Caco-2 (cell line): ENCODE data around the gene GSE1. TPM values are rescaled to one million over a fixed set of nuclear protein-coding genes. Genes with fewer than 3 reads are reported as not detected.

Experiments used
- BruUV-seq: library from RNA; stranded (reverse); fragments of 400-500 nt; replicated peaks from 2 replicates; lab custom pipeline; 2021; lab: Mats Ljungman, UMichigan
- CTCF ChIA-PET: fragments of 300-600 bp; sonication (Branson Sonifier 250); formaldehyde crosslinking; loops from one replicate; lab custom pipeline; 2022; ENCODE audit warnings: antibody characterized with exemption; lab: Charles Lee
- POLR2A ChIA-PET: fragments of 300-600 bp; sonication (Branson Sonifier 250); formaldehyde crosslinking; loops from one replicate; lab custom pipeline; 2022; ENCODE audit warnings: antibody characterized with exemption; lab: Charles Lee
- DNase-seq, 2 experiments: peaks; one replicate each; pipeline versions ENCODE4 v3.0.0 to v3.0.0-alpha.2; 2020 to 2022
- H3K27me3 ChIP-seq: replicated peaks from 2 replicates; pipeline ENCODE4 v1.6.0; 2011; ENCODE audit warnings: low read length; ENCODE audit not compliant: control insufficient read depth, insufficient read depth
- H3K36me3 ChIP-seq: 2 replicates; pipeline ENCODE4 v1.5.1; 2011; ENCODE audit warnings: low read length; ENCODE audit not compliant: control insufficient read depth, insufficient read depth
- H3K4me1 ChIP-seq: fragments of 250-450 bp; sonication (Bioruptor Pico); 2 replicates; pipeline ENCODE4 v1.5.1; 2020; ENCODE audit warnings: mild to moderate bottlenecking
- H3K4me3 ChIP-seq: 2 replicates; pipeline ENCODE4 v1.5.1; 2011; ENCODE audit warnings: low read depth, mild to moderate bottlenecking, control low read depth, low read length
- H3K9me3 ChIP-seq: fragments of 250-450 bp; sonication (Bioruptor Pico); 2 replicates; pipeline ENCODE4 v1.5.1; 2020; ENCODE audit warnings: mild to moderate bottlenecking, moderate library complexity
- H3K27ac Mint-ChIP-seq: one replicate; pipeline ENCODE4 v1.8.0; 2022; ENCODE audit warnings: mixed read lengths; ENCODE audit not compliant: unreplicated experiment
- H3K27me3 Mint-ChIP-seq: one replicate; pipeline ENCODE4 v1.8.0; 2022; ENCODE audit warnings: mixed read lengths; ENCODE audit not compliant: insufficient read depth, unreplicated experiment
- H3K36me3 Mint-ChIP-seq: one replicate; pipeline ENCODE4 v1.8.0; 2022; ENCODE audit warnings: mild to moderate bottlenecking, mixed read lengths; ENCODE audit not compliant: insufficient read depth, unreplicated experiment
- H3K4me1 Mint-ChIP-seq: one replicate; pipeline ENCODE4 v1.8.0; 2022; ENCODE audit warnings: low read depth, mixed read lengths; ENCODE audit not compliant: unreplicated experiment
- H3K4me3 Mint-ChIP-seq: one replicate; pipeline ENCODE4 v1.8.0; 2022; ENCODE audit warnings: mild to moderate bottlenecking, moderate library complexity, mixed read lengths; ENCODE audit not compliant: unreplicated experiment
- H3K9me3 Mint-ChIP-seq: one replicate; pipeline ENCODE4 v1.8.0; 2022; ENCODE audit warnings: mixed read lengths; ENCODE audit not compliant: unreplicated experiment
- intact Hi-C: fragments of 100-400 bp; cut with micrococcal nuclease; formaldehyde crosslinking; loops from one replicate; pipeline ENCODE4 v1.10.0; 2022; ENCODE audit not compliant: unreplicated experiment
- total RNA-seq: library from RNA; stranded (reverse); gene quantifications from 2 replicates; pipeline ENCODE4 v1.2.3, GENCODE V29; 2022
- TF ChIP-seq, protein P1 (sequence below), 2 experiments: fragments of 200-600 bp in 1 of 2; IDR thresholded peaks; 1 replicate in 1 of 2; 2 replicates in 1 of 2; pipeline versions ENCODE4 v1.5.1 to v1.8.0; 2011 to 2022; ENCODE audit warnings: antibody characterized with exemption in 1 of 2, control low read depth in 1 of 2, inconsistent platforms in 1 of 2, low read depth in 1 of 2, low read length in 1 of 2, mild to moderate bottlenecking in 1 of 2, moderate library complexity in 1 of 2; ENCODE audit not compliant: insufficient read depth in 1 of 2, severe bottlenecking in 1 of 2, unreplicated experiment in 1 of 2

Gene GSE1
- total RNA-seq, 1 experiment from 2014 or later = 142 TPM

DNA sequence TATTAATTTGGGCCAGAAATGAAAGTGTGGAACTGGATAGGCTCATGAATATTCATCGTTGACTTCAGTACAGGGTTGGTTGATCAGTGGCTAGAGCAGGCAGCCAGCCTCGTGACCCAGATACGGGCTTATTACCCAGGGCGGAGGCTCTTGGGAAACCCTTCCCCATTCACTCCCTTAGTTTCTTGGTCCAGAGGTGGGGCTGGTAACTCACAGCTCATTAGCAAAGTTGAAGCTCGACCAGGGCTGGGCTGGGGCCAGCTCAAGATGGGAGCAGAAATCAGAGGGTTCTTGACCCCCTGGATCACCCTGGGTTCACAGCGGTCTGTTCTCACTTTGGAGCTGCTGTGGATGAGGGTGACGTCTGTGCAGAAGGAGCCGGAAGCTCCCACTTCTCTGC lies 44.6 kb upstream of the GSE1 start:
- no peaks in the 10 kb centered on the region for H3K36me3 ChIP-seq
- no peak overlapping the region for H3K4me3 ChIP-seq
- no peak for DNase-seq
- CTCF ChIA-PET = interaction anchor here (1.1 kb wide), 1 partner anchor 153 kb away, joined by 3 read pairs; no protein-coding TSS in a partner anchor
- intact Hi-C loops = no loop called here
- H3K27ac Mint-ChIP-seq = no peak overlapping the region
- H3K36me3 Mint-ChIP-seq = peaks cover 11% of the 10 kb centered on the region
- BruUV-seq = no TSS peak
- H3K4me3 Mint-ChIP-seq = no peak overlapping the region
- POLR2A ChIA-PET = no interaction called here
- peaks cover 10% of the 10 kb centered on the region for H3K4me1 Mint-ChIP-seq
- peaks cover 5% of the 10 kb centered on the region; the same call in 1 of the 2 replicates for H3K4me1 ChIP-seq
- H3K27me3 Mint-ChIP-seq = no peaks in the 10 kb centered on the region
- no peaks in the 10 kb centered on the region for H3K9me3 Mint-ChIP-seq
- no peaks in the 10 kb centered on the region for H3K9me3 ChIP-seq
- no peaks in the 10 kb centered on the region for H3K27me3 ChIP-seq
- TF ChIP-seq, protein P1, sequence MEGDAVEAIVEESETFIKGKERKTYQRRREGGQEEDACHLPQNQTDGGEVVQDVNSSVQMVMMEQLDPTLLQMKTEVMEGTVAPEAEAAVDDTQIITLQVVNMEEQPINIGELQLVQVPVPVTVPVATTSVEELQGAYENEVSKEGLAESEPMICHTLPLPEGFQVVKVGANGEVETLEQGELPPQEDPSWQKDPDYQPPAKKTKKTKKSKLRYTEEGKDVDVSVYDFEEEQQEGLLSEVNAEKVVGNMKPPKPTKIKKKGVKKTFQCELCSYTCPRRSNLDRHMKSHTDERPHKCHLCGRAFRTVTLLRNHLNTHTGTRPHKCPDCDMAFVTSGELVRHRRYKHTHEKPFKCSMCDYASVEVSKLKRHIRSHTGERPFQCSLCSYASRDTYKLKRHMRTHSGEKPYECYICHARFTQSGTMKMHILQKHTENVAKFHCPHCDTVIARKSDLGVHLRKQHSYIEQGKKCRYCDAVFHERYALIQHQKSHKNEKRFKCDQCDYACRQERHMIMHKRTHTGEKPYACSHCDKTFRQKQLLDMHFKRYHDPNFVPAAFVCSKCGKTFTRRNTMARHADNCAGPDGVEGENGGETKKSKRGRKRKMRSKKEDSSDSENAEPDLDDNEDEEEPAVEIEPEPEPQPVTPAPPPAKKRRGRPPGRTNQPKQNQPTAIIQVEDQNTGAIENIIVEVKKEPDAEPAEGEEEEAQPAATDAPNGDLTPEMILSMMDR (IDR thresholded peaks at IDR 0.05; ENCODE audit: insufficient read depth in 1 of 2, low read depth in 1 of 2, low read length in 1 of 2, severe bottlenecking in 1 of 2, unreplicated experiment in 1 of 2) = no peak

DNA sequence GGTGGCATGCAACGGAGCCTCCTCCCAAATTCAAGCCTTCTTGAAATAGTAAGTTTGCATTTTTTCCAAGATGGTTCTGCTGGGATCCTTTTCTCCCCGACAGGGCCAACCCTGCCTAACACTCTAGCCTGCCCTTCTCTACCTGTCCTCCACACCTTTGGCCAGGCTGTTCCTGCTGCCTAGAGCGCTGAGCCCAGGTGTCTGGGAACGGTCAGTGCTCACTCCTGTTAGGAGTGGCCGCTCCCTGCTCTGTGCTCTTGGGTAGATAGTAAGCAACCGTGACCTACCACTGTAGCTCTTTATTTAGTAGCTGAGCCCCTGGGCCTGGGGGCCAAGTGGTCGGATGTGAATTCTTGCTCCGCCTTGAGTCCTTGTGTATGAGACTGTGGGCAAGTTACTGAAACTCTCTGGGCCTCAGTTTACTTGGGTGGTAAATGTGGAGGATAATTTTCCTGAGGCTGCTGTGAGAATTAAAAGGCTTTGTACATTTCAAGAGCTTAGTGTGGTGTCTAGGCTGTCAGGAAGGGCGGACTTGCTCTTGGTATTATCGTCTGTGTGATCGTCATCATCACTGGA lies 44.0 kb upstream of the GSE1 start:
- Histone ChIP-seq H3K27me3 (no peaks in the 10 kb centered on the region), H3K4me1 (0 out of 2 replicates have a peak, but pooled peaks cover 5% of the 10 kb centered on the region), H3K9me3 (no peaks in the 10 kb centered on the region), H3K36me3 (no peaks in the 10 kb centered on the region), H3K4me3 (no peak overlapping the region)
- TF ChIP-seq, protein P1 (IDR thresholded peaks at IDR 0.05; ENCODE audit: insufficient read depth in 1 of 2, low read depth in 1 of 2, low read length in 1 of 2, severe bottlenecking in 1 of 2, unreplicated experiment in 1 of 2) = no peak
- peaks cover 10% of the 10 kb centered on the region for H3K4me1 Mint-ChIP-seq
- ChIA-PET POLR2A (interaction anchor here (0.6 kb wide), 1 partner anchor 12 kb away, joined by 5 read pairs; no protein-coding TSS in a partner anchor), CTCF (no interaction called here)
- H3K9me3 Mint-ChIP-seq = no peaks in the 10 kb centered on the region
- no TSS peak for BruUV-seq
- no peak for DNase-seq
- no peak overlapping the region for H3K4me3 Mint-ChIP-seq
- no peaks in the 10 kb centered on the region for H3K27me3 Mint-ChIP-seq
- H3K36me3 Mint-ChIP-seq = peaks cover 11% of the 10 kb centered on the region
- H3K27ac Mint-ChIP-seq = no peak overlapping the region
- intact Hi-C loops = no loop called here

DNA sequence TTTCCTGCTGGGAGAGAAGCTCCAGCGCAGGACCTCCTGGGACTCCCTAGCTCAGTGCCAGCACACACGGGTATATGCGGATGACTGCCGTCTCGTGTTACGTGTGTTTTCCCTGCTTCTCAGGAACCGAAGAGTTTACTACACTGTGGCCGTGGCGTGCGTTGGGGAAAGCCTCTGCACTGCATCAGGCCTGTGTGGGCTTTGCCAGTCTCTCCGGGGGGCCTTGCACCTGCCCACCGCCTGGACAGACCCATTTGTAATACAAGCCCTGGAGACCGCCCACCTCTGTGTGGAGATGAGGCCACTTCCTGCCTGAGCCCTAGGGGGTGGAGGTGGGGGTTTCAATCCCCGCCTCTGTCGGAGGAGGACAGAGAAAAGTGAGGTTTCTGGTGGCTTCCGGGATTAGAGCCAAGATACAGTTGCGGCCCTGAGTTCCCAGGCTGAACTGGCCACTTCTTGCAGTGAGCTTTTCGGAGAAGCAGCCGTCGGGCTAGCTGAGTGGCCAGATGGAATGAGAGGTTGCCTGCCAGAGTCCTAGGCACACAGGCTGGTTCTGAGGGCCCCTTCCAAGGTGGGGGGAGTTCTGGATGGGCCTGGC lies 43.4 kb upstream of the GSE1 start:
- no peaks in the 10 kb centered on the region for H3K9me3 Mint-ChIP-seq
- H3K36me3 Mint-ChIP-seq = peaks cover 7% of the 10 kb centered on the region
- DNase-seq = no peak
- intact Hi-C loops = no loop called here
- Histone ChIP-seq H3K9me3 (no peaks in the 10 kb centered on the region), H3K36me3 (no peaks in the 10 kb centered on the region), H3K4me1 (0 out of 2 replicates have a peak, but pooled peaks cover 5% of the 10 kb centered on the region), H3K27me3 (no peaks in the 10 kb centered on the region), H3K4me3 (no peak overlapping the region)
- TF ChIP-seq, protein P1 (IDR thresholded peaks at IDR 0.05; ENCODE audit: insufficient read depth in 1 of 2, low read depth in 1 of 2, low read length in 1 of 2, severe bottlenecking in 1 of 2, unreplicated experiment in 1 of 2) = no peak
- H3K27ac Mint-ChIP-seq = no peak overlapping the region
- CTCF ChIA-PET = no interaction called here
- POLR2A ChIA-PET = interaction anchor here (0.6 kb wide), 1 partner anchor 13 kb away, joined by 5 read pairs; no protein-coding TSS in a partner anchor
- no peaks in the 10 kb centered on the region for H3K27me3 Mint-ChIP-seq
- no peak overlapping the region for H3K4me3 Mint-ChIP-seq
- BruUV-seq = no TSS peak
- H3K4me1 Mint-ChIP-seq = peaks cover 10% of the 10 kb centered on the region
